IMR-90 (cell line): Measurements from ENCODE around the gene RPTOR. TPM values are rescaled to one million over a fixed set of nuclear protein-coding genes. Genes with fewer than 3 reads are reported as not detected.

Source experiments
- ATAC-seq: fragments of 200-7000 bp; cut with Tn5 transposase; 2 replicates; pipeline ENCODE4 v1.9.1; 2020; ENCODE audit warnings: low read depth, mild to moderate bottlenecking, moderate library complexity
- BruUV-seq: library from RNA; stranded (reverse); fragments of 400-500 nt; replicated peaks from 2 replicates; lab custom pipeline; 2021; lab: Mats Ljungman, UMichigan
- CTCF ChIA-PET: fragments of 300-600 bp; formaldehyde crosslinking; extraction: SDS; loops from one replicate; lab custom pipeline; 2021; ENCODE audit warnings: antibody characterized with exemption; lab: Yijun Ruan, JAX
- POLR2A ChIA-PET: fragments of 300-600 bp; sonication (Branson Sonifier 250); formaldehyde crosslinking; loops from one replicate; lab custom pipeline; 2022; ENCODE audit warnings: antibody characterized with exemption; ENCODE audit not compliant: unreplicated experiment; lab: Charles Lee
- DNase-seq: peaks from one replicate; pipeline ENCODE4 v3.0.0; 2013
- H2AFZ ChIP-seq: replicated peaks from 2 replicates; pipeline ENCODE3; 2013; ENCODE audit warnings: low read length, mild to moderate bottlenecking; ENCODE audit not compliant: poor library complexity
- H2AK5ac ChIP-seq: 2 replicates; pipeline ENCODE4 v1.6.1; 2013; ENCODE audit warnings: low read depth, low read length, inconsistent platforms
- H2AK9ac ChIP-seq: replicated peaks from 2 replicates; pipeline ENCODE3; 2013; ENCODE audit warnings: mild to moderate bottlenecking, low read depth, low read length, moderate library complexity; ENCODE audit not compliant: poor library complexity
- H2BK120ac ChIP-seq: 2 replicates; pipeline ENCODE4 v1.6.1; 2013; ENCODE audit warnings: low read depth, low read length, inconsistent platforms
- H2BK15ac ChIP-seq: 3 replicates; pipeline ENCODE4 v1.6.1; 2013; ENCODE audit warnings: low read depth, low read length, inconsistent platforms
- H2BK20ac ChIP-seq: 2 replicates; pipeline ENCODE4 v1.6.1; 2013; ENCODE audit warnings: low read depth, mild to moderate bottlenecking, inconsistent platforms, low read length, moderate library complexity
- H2BK5ac ChIP-seq: 2 replicates; pipeline ENCODE4 v1.6.1; 2013; ENCODE audit warnings: mild to moderate bottlenecking, low read depth, low read length, inconsistent platforms; ENCODE audit not compliant: poor library complexity, severe bottlenecking
- H3K14ac ChIP-seq: replicated peaks from 2 replicates; pipeline ENCODE4 v1.6.1; 2013; ENCODE audit warnings: low read depth, low read length, inconsistent platforms
- H3K18ac ChIP-seq: 2 replicates; pipeline ENCODE4 v1.6.1; 2013; ENCODE audit warnings: low read depth, low read length, control low read depth
- H3K23ac ChIP-seq: 2 replicates; pipeline ENCODE4 v1.6.1; 2013; ENCODE audit warnings: low read depth, low read length, inconsistent platforms
- H3K27ac ChIP-seq: 2 replicates; pipeline ENCODE4 v1.5.1; 2013; ENCODE audit warnings: mild to moderate bottlenecking, control low read depth, low read length; ENCODE audit not compliant: insufficient read depth
- H3K27me3 ChIP-seq: 2 replicates; pipeline ENCODE4 v1.6.1; 2013; ENCODE audit warnings: low read length; ENCODE audit not compliant: control insufficient read depth, insufficient read depth
- H3K36me3 ChIP-seq: 2 replicates; pipeline ENCODE4 v1.6.1; 2013; ENCODE audit warnings: low read length, mixed read lengths; ENCODE audit not compliant: control insufficient read depth, insufficient read depth
- H3K4ac ChIP-seq: 2 replicates; pipeline ENCODE4 v1.6.1; 2013; ENCODE audit warnings: low read depth, low read length, inconsistent platforms
- H3K4me1 ChIP-seq: 2 replicates; pipeline ENCODE4 v1.6.1; 2013; ENCODE audit warnings: low read length, mixed read lengths; ENCODE audit not compliant: control insufficient read depth, insufficient read depth
- H3K4me2 ChIP-seq: 2 replicates; pipeline ENCODE4 v1.6.1; 2013; ENCODE audit warnings: low read depth, mild to moderate bottlenecking, control low read depth, low read length, moderate library complexity
- H3K4me3 ChIP-seq: 2 replicates; pipeline ENCODE4 v1.5.1; 2013; ENCODE audit warnings: low read depth, mild to moderate bottlenecking, control low read depth, low read length, moderate library complexity; ENCODE audit not compliant: insufficient read depth
- H3K56ac ChIP-seq: 2 replicates; pipeline ENCODE4 v1.6.1; 2013; ENCODE audit warnings: low read length, inconsistent platforms; ENCODE audit not compliant: insufficient read depth; ENCODE audit errors: extremely low read depth
- H3K79me1 ChIP-seq, 2 experiments: 2 replicates each; pipeline ENCODE4 v1.6.1; 2013; ENCODE audit warnings: low read length in 2 of 2, inconsistent platforms in 1 of 2, low read depth in 1 of 2
- H3K9ac ChIP-seq: 2 replicates; pipeline ENCODE4 v1.6.1; 2013; ENCODE audit warnings: low read depth, low read length, control low read depth
- H3K9me1 ChIP-seq: 2 replicates; pipeline ENCODE4 v1.6.1; 2013; ENCODE audit warnings: low read length, inconsistent platforms; ENCODE audit not compliant: insufficient read depth
- H3K9me3 ChIP-seq: 2 replicates; pipeline ENCODE4 v1.6.1; 2013; ENCODE audit warnings: low read length; ENCODE audit not compliant: control insufficient read depth, insufficient read depth
- H4K20me1 ChIP-seq: 2 replicates; pipeline ENCODE4 v1.6.1; 2013; ENCODE audit warnings: low read length, inconsistent platforms; ENCODE audit not compliant: insufficient read depth
- H4K5ac ChIP-seq: 2 replicates; pipeline ENCODE4 v1.6.1; 2013; ENCODE audit warnings: mild to moderate bottlenecking, low read depth, low read length, control low read depth
- H4K8ac ChIP-seq, 2 experiments: 2 replicates each; pipeline ENCODE4 v1.6.1; 2013; ENCODE audit warnings: low read depth in 2 of 2, low read length in 2 of 2, control low read depth in 1 of 2, inconsistent platforms in 1 of 2
- H4K91ac ChIP-seq: 2 replicates; pipeline ENCODE4 v1.6.1; 2013; ENCODE audit warnings: low read depth, low read length, inconsistent platforms; ENCODE audit not compliant: insufficient read depth
- MAFK ChIP-seq: IDR thresholded peaks from 2 replicates; pipeline ENCODE4 v1.6.1; 2012; ENCODE audit warnings: low read depth, low read length, improper control_type of control experiment
- RCOR1 ChIP-seq: IDR thresholded peaks from 2 replicates; pipeline ENCODE4 v1.6.1; 2012; ENCODE audit warnings: mild to moderate bottlenecking, low read length, improper control_type of control experiment; ENCODE audit not compliant: insufficient replicate concordance
- WGBS, 2 experiments: methylation state at CpG; one replicate each; pipeline versions ENCODE4 v1.1.5 to v1.1.7; 2013; ENCODE audit warnings: missing lambda C conversion rate in 2 of 2; ENCODE audit not compliant: insufficient read length in 1 of 2; ENCODE audit errors: extremely low coverage in 2 of 2; 5-methylcytosine and 5-hydroxymethylcytosine counted together
- dilution Hi-C: fragments of 300-500 bp; cut with HindIII; formaldehyde crosslinking; loops from one replicate; pipeline ENCODE4 v1.14.3; 2018; ENCODE audit warnings: low sequenced_read_pairs; ENCODE audit not compliant: unreplicated experiment
- in situ Hi-C: fragments of 300-500 bp; cut with MboI; formaldehyde crosslinking; loops from 3 replicates; pipeline ENCODE4 v1.14.3; 2019; ENCODE audit warnings: low sequenced_read_pairs, inconsistent platforms, mixed read lengths
- intact Hi-C: fragments of 100-400 bp; cut with micrococcal nuclease; formaldehyde crosslinking; loops from 2 replicates; pipeline ENCODE4 v1.10.0; 2022
- polyA plus RNA-seq, 3 experiments: library from polyadenylated mRNA; depleted of rRNA; stranded (reverse); fragments of >200 nt; gene quantifications; 2 replicates each; pipeline ENCODE4 v1.2.3, GENCODE V29; 2012; ENCODE audit warnings: low replicate concordance in 1 of 3
- total RNA-seq: library from RNA; depleted of rRNA; stranded (reverse); fragments of >200 nt; gene quantifications from 2 replicates; pipeline ENCODE4 v1.2.3, GENCODE V29; 2012

The RPTOR gene
- total and polyA plus RNA-seq, 2 of the 4 experiments (the other 2 are of a cell fraction): 10.8 to 14.7 TPM

- intact Hi-C loops (no loop called here), dilution Hi-C loops (no loop called here), in situ Hi-C loops (no loop called here)
- no TSS peak for BruUV-seq
- CTCF ChIA-PET: no interaction called here
- peaks cover 22% of the 10 kb centered on the region for H3K4me1 ChIP-seq
- H3K9me1 ChIP-seq: peaks cover 4% of the 10 kb centered on the region
- peaks cover 5 to 24% of the 10 kb centered on the region in 2 experiments for H3K79me1 ChIP-seq
- H3K4ac ChIP-seq: no peak overlapping the region
- H2AK5ac ChIP-seq: no peak overlapping the region
- H3K14ac ChIP-seq: no peak overlapping the region
- POLR2A ChIA-PET: no interaction called here
- no peak overlapping the region for H2BK20ac ChIP-seq
- no peak overlapping the region for H4K91ac ChIP-seq
- no peak overlapping the region for H3K27ac ChIP-seq
- DNase-seq (no peak), ATAC-seq (no peak)
- H4K8ac ChIP-seq: no peak overlapping the region
- H2BK15ac ChIP-seq: no peak overlapping the region
- no peak overlapping the region for H3K4me2 ChIP-seq
- no peak overlapping the region for H3K56ac ChIP-seq
- no peak overlapping the region for H2AFZ ChIP-seq
- H3K23ac ChIP-seq: no peak overlapping the region
- no peaks in the 10 kb centered on the region for H3K27me3 ChIP-seq
- no peak overlapping the region for H4K5ac ChIP-seq
- no peaks in the 10 kb centered on the region; the same call in 1 of the 2 replicates for H4K20me1 ChIP-seq
- 100% methylated on average over 2 of the region's 10 CpGs; no CpG with 5 or more reads in 1 of the 2 experiments for WGBS, 2 experiments
- H3K4me3 ChIP-seq: no peak overlapping the region
- no peak overlapping the region for H3K18ac ChIP-seq
- no peak overlapping the region for H2BK5ac ChIP-seq
- H3K36me3 ChIP-seq: peaks cover 40% of the 10 kb centered on the region
- no peak for TF ChIP-seq RCOR1
- TF ChIP-seq MAFK: peak; percentile 68
- no peaks in the 10 kb centered on the region for H3K9me3 ChIP-seq
- no peak overlapping the region for H2BK120ac ChIP-seq
- H2AK9ac ChIP-seq: no peak overlapping the region
- H3K9ac ChIP-seq: no peak overlapping the region
Observed at GRCh38 chr17:80887639-80888175, 343.1 kb downstream of the RPTOR start.
